Ramos (cell line): ENCODE results near the gene TCFL5.
"Not testable (repeated sequence)": the region's sequence is repeated elsewhere in the genome, so short reads cannot be mapped to it uniquely, and the experiment has no call there.

Experiments used
- in situ Hi-C: fragments of 300-500 bp; cut with MboI; formaldehyde crosslinking; loops from one replicate; pipeline ENCODE4 v1.14.3; 2022; ENCODE audit warnings: low sequenced_read_pairs; ENCODE audit not compliant: unreplicated experiment

TCFL5 gene

GRCh38 chr20:62882426-62882825 is 20.8 kb upstream of the TCFL5 start:
- in situ Hi-C loops: no loop called here

GRCh38 chr20:62881662-62882395 is 20.2 kb upstream of the TCFL5 start:
- in situ Hi-C loops: no loop called here

- in situ Hi-C loops: no loop called here
Observed at GRCh38 chr20:62880935-62881661, 19.5 kb upstream of the TCFL5 start.

GRCh38 chr20:62880147-62880934 is 18.7 kb upstream of the TCFL5 start:
- in situ Hi-C loops: no loop called here

- in situ Hi-C loops: no loop called here
Observed at GRCh38 chr20:62879275-62880146, 17.9 kb upstream of the TCFL5 start.

- in situ Hi-C loops: no loop called here
Observed at GRCh38 chr20:62878244-62879038, 16.8 kb upstream of the TCFL5 start.

GRCh38 chr20:62876902-62877816 is 15.5 kb upstream of the TCFL5 start:
- in situ Hi-C loops: no loop called here

- in situ Hi-C loops: no loop called here
Observed at GRCh38 chr20:62876501-62876901, 14.9 kb upstream of the TCFL5 start.

GRCh38 chr20:62875419-62876361 is 14.1 kb upstream of the TCFL5 start:
- in situ Hi-C loops: no loop called here

GRCh38 chr20:62874964-62875344 is 13.3 kb upstream of the TCFL5 start:
- in situ Hi-C loops: no loop called here

- in situ Hi-C loops: not testable (repeated sequence)
Observed at GRCh38 chr20:62873681-62874031, 12.0 kb upstream of the TCFL5 start.

- in situ Hi-C loops: no loop called here
Observed at GRCh38 chr20:62873280-62873679, 11.7 kb upstream of the TCFL5 start.

- in situ Hi-C loops: no loop called here
Observed at GRCh38 chr20:62872862-62873261, 11.2 kb upstream of the TCFL5 start.

- in situ Hi-C loops: no loop called here
Observed at GRCh38 chr20:62872184-62872847, 10.7 kb upstream of the TCFL5 start.

GRCh38 chr20:62864207-62864606 is 2.6 kb upstream of the TCFL5 start:
- in situ Hi-C loops: no loop called here

- in situ Hi-C loops: no loop called here
Observed at GRCh38 chr20:62860924-62861691, 514 bp downstream of the TCFL5 start.
